Activated effector memory CD4-positive, alpha-beta T cell treated with anti-CD3 and anti-CD28 coated beads, Interleukin-2, amount 50 U/mL, for 16 hours (primary cell): ENCODE measurements around the gene SSRP1.
A peak's percentile ranks its signal among the peaks of the same experiment; 100 is the strongest.
"Not testable (repeated sequence)": the region's sequence is repeated elsewhere in the genome, so short reads cannot be mapped to it uniquely, and the experiment has no call there.

Experiments
- DNase-seq: peaks from one replicate; pipeline ENCODE4 v3.0.0-alpha.2; 2020

Gene SSRP1

GRCh38 chr11:57294225-57295131 is 41.2 kb downstream of the SSRP1 start:
- DNase-seq, result no peak

- no peak for DNase-seq
Observed at GRCh38 chr11:57290288-57290687, 45.4 kb downstream of the SSRP1 start.

GRCh38 chr11:57288771-57289579 is 46.7 kb downstream of the SSRP1 start:
- no peak for DNase-seq

GRCh38 chr11:57287884-57288283 is 47.8 kb downstream of the SSRP1 start:
- DNase-seq, result no peak

GRCh38 chr11:57283231-57283990 is 52.3 kb downstream of the SSRP1 start:
- DNase-seq, result no peak

GRCh38 chr11:57281546-57281945 is 54.1 kb downstream of the SSRP1 start:
- DNase-seq, result not testable (repeated sequence)

- no peak for DNase-seq
Observed at GRCh38 chr11:57279116-57279515, 56.6 kb downstream of the SSRP1 start.

- no peak for DNase-seq
Observed at GRCh38 chr11:57278721-57279095, 57.0 kb downstream of the SSRP1 start.

- peak; percentile 66 for DNase-seq
Observed at GRCh38 chr11:57277845-57278720, 57.6 kb downstream of the SSRP1 start.

GRCh38 chr11:57276971-57277675 is 58.6 kb downstream of the SSRP1 start:
- no peak for DNase-seq

- no peak for DNase-seq
Observed at GRCh38 chr11:57276169-57276970, 59.3 kb downstream of the SSRP1 start.
